A673 (cell line): ENCODE results near the gene RBM19. TPM values are rescaled to one million over a fixed set of nuclear protein-coding genes. Genes with fewer than 3 reads are reported as not detected.

Experiments
- BruUV-seq: library from RNA; stranded (reverse); fragments of 400-500 nt; replicated peaks from 2 replicates; lab custom pipeline; 2021; lab: Mats Ljungman, UMichigan
- CTCF ChIA-PET: fragments of 300-600 bp; sonication (Branson Sonifier 250); formaldehyde crosslinking; loops from one replicate; lab custom pipeline; 2022; ENCODE audit warnings: antibody characterized with exemption; lab: Charles Lee
- POLR2A ChIA-PET: fragments of 300-600 bp; sonication (Branson Sonifier 250); formaldehyde crosslinking; loops from one replicate; lab custom pipeline; 2022; ENCODE audit warnings: antibody characterized with exemption; ENCODE audit not compliant: low non-redundant PET; lab: Charles Lee
- DNase-seq: peaks from one replicate; pipeline ENCODE4 v3.0.0-alpha.2; 2015; ENCODE audit warnings: low spot score
- H3K27ac ChIP-seq: fragments of 200-600 bp; sonication (generic); 2 replicates; pipeline ENCODE4 v1.5.1; 2016; ENCODE audit warnings: mixed run types, low read depth, mild to moderate bottlenecking, mixed read lengths, antibody characterized with exemption, low read length; ENCODE audit not compliant: poor library complexity, severe bottlenecking
- H3K27me3 ChIP-seq: fragments of 200-600 bp; sonication (generic); replicated peaks from 2 replicates; pipeline ENCODE4 v1.6.1; 2017; ENCODE audit warnings: mixed run types, low read depth, mild to moderate bottlenecking, mixed read lengths, antibody characterized with exemption, low read length; ENCODE audit not compliant: insufficient read depth, poor library complexity
- H3K36me3 ChIP-seq: fragments of 200-600 bp; sonication (generic); 2 replicates; pipeline ENCODE4 v1.6.1; 2016; ENCODE audit warnings: mixed run types, mild to moderate bottlenecking, mixed read lengths, antibody characterized with exemption, low read length; ENCODE audit not compliant: insufficient read depth, poor library complexity, severe bottlenecking
- H3K4me1 ChIP-seq: fragments of 200-600 bp; sonication (generic); 2 replicates; pipeline ENCODE4 v1.6.1; 2017; ENCODE audit warnings: mixed run types, mild to moderate bottlenecking, mixed read lengths, antibody characterized with exemption, low read length; ENCODE audit not compliant: insufficient read depth, poor library complexity, severe bottlenecking
- H3K4me3 ChIP-seq: fragments of 200-600 bp; sonication (generic); 2 replicates; pipeline ENCODE4 v1.5.1; 2016; ENCODE audit warnings: low read depth, mixed run types, mild to moderate bottlenecking, mixed read lengths, low read length; ENCODE audit not compliant: poor library complexity, severe bottlenecking
- H3K9me3 ChIP-seq: fragments of 200-600 bp; sonication (generic); 2 replicates; pipeline ENCODE4 v1.6.1; 2016; ENCODE audit warnings: mixed run types, low read depth, mild to moderate bottlenecking, mixed read lengths, antibody characterized with exemption, low read length; ENCODE audit not compliant: poor library complexity, severe bottlenecking
- EZH2 ChIP-seq: fragments of 200-600 bp; sonication (generic); IDR thresholded peaks from 2 replicates; pipeline ENCODE4 v1.6.1; 2017; ENCODE audit warnings: borderline replicate concordance, low read depth, mild to moderate bottlenecking, mixed read lengths, antibody characterized with exemption, low read length; ENCODE audit not compliant: poor library complexity, severe bottlenecking
- intact Hi-C: fragments of 100-400 bp; cut with micrococcal nuclease; formaldehyde crosslinking; loops from one replicate; pipeline ENCODE4 v1.10.0; 2022; ENCODE audit not compliant: unreplicated experiment
- total RNA-seq: library from RNA; stranded (reverse); gene quantifications from 2 replicates; pipeline ENCODE4 v1.2.3, GENCODE V29; 2021
- TF ChIP-seq, protein P1 (sequence below): fragments of 300-800, 200-600 bp; sonication (generic); conservative IDR thresholded peaks from 2 replicates; pipeline ENCODE4 v1.5.1; 2017; ENCODE audit warnings: low read depth, mild to moderate bottlenecking, antibody characterized with exemption, low read length, moderate library complexity, mixed read lengths

Gene RBM19
- total RNA-seq, 1 experiment from 2014 or later, result 47.1 TPM

DNA sequence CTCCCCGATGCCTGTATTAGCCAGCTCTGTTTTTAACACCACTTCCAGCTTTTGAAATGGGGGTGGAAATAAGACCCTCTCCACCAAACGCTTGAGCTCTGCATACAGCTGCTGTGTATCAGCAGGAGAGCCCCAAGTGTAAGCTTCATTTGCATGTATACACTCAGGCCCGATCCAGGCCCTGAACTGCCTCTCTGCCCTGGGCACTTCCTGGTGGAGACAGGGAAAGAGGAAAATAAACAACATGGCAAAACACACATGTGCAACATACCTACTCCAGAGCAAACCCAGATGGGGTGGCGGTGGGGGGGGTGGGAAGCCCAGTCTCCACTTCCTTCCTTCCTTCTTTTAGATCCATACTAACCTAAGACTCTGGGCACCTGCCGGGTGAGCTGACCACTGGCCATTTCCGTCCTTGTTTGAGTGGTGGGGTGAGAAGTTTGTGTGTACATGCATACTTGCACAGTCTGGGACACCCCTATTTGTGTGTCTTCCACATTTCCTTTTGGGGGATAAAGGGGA lies 55.3 kb downstream of the RBM19 start:
- H3K4me1 ChIP-seq, result no peaks in the 10 kb centered on the region
- CTCF ChIA-PET, result no interaction called here
- no peaks in the 10 kb centered on the region for H3K36me3 ChIP-seq
- no peaks in the 10 kb centered on the region for H3K27me3 ChIP-seq
- BruUV-seq, result no TSS peak
- intact Hi-C loops, result no loop called here
- POLR2A ChIA-PET, result interaction anchor here (0.5 kb wide), 1 partner anchor 70 kb away, joined by 20 read pairs; no protein-coding TSS in a partner anchor
- H3K9me3 ChIP-seq, result no peaks in the 10 kb centered on the region
- TF ChIP-seq EZH2, result no peak
- TF ChIP-seq, protein P1, sequence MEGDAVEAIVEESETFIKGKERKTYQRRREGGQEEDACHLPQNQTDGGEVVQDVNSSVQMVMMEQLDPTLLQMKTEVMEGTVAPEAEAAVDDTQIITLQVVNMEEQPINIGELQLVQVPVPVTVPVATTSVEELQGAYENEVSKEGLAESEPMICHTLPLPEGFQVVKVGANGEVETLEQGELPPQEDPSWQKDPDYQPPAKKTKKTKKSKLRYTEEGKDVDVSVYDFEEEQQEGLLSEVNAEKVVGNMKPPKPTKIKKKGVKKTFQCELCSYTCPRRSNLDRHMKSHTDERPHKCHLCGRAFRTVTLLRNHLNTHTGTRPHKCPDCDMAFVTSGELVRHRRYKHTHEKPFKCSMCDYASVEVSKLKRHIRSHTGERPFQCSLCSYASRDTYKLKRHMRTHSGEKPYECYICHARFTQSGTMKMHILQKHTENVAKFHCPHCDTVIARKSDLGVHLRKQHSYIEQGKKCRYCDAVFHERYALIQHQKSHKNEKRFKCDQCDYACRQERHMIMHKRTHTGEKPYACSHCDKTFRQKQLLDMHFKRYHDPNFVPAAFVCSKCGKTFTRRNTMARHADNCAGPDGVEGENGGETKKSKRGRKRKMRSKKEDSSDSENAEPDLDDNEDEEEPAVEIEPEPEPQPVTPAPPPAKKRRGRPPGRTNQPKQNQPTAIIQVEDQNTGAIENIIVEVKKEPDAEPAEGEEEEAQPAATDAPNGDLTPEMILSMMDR, result no peak
- no peak for DNase-seq
- no peak overlapping the region for H3K27ac ChIP-seq
- no peak overlapping the region for H3K4me3 ChIP-seq

DNA sequence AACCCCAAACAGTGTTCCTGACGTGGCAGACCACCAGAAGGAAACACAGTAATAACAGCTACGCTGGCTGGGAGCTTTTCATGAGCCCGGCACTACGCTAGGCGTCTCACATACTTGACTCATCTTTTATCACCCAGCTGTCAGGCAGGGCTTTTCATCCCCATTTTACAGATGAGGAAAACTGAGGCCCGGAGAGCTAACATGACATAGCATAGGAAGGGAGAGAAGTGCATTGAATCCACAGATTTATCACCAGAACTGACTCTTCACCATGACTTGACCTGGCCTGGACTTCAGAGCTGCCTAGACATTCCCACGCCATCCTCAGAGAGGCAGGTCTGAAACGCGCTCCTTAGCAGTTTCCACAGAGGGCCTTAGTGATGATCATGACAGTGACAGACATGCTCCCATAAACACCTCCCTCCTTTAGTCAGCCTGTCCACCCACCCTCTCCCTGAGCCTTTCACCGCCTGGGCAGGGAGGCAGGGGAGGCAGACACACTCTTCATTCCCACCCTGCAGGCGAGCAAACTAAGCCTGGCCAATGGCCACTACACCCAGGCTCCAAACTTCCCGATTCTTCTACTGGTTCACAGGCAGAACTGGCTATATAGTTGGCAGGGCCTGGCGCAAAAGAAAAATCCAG lies 56.2 kb downstream of the RBM19 start:
- H3K4me1 ChIP-seq, result no peaks in the 10 kb centered on the region
- TF ChIP-seq, protein P1, result no peak
- no peak for TF ChIP-seq EZH2
- BruUV-seq, result no TSS peak
- H3K27me3 ChIP-seq, result no peaks in the 10 kb centered on the region
- H3K36me3 ChIP-seq, result no peaks in the 10 kb centered on the region
- no peak for DNase-seq
- POLR2A ChIA-PET, result no interaction called here
- CTCF ChIA-PET, result no interaction called here
- no peaks in the 10 kb centered on the region for H3K9me3 ChIP-seq
- no peak overlapping the region for H3K27ac ChIP-seq
- H3K4me3 ChIP-seq, result no peak overlapping the region
- intact Hi-C loops, result no loop called here

DNA sequence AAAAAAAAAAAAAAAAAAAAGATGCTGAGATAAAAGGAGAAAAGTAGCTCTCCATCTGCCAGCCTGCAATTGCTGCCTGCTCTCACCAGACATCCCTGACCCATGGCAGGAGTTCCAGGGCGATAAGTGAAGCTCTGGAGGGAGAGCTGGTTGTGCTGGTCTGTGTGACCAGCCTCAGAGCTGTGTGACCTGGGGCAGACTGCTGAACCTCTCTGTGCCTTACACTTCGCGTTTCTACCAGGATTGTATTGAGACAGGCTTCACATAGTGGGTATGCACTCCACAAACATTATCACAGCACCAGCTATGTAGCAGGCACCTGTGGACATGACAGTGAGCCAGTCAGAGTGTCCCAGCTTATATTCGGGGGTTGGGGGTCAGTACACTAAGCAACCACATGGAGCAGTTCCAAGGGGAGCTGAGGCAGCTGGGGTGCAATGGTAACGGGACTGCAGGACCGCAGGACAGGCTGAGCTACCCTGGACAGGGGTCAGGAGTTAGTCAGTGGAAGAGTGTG lies 57.5 kb downstream of the RBM19 start:
- no peaks in the 10 kb centered on the region for H3K36me3 ChIP-seq
- TF ChIP-seq, protein P1, result no peak
- no peak for TF ChIP-seq EZH2
- no peaks in the 10 kb centered on the region for H3K4me1 ChIP-seq
- intact Hi-C loops, result no loop called here
- ChIA-PET CTCF (no interaction called here), POLR2A (no interaction called here)
- H3K27me3 ChIP-seq, result no peaks in the 10 kb centered on the region
- no TSS peak for BruUV-seq
- H3K27ac ChIP-seq, result no peak overlapping the region
- no peaks in the 10 kb centered on the region for H3K9me3 ChIP-seq
- H3K4me3 ChIP-seq, result no peak overlapping the region
- no peak for DNase-seq
